ENCODE results near the gene CMKLR1.

Gene CMKLR1

DNA sequence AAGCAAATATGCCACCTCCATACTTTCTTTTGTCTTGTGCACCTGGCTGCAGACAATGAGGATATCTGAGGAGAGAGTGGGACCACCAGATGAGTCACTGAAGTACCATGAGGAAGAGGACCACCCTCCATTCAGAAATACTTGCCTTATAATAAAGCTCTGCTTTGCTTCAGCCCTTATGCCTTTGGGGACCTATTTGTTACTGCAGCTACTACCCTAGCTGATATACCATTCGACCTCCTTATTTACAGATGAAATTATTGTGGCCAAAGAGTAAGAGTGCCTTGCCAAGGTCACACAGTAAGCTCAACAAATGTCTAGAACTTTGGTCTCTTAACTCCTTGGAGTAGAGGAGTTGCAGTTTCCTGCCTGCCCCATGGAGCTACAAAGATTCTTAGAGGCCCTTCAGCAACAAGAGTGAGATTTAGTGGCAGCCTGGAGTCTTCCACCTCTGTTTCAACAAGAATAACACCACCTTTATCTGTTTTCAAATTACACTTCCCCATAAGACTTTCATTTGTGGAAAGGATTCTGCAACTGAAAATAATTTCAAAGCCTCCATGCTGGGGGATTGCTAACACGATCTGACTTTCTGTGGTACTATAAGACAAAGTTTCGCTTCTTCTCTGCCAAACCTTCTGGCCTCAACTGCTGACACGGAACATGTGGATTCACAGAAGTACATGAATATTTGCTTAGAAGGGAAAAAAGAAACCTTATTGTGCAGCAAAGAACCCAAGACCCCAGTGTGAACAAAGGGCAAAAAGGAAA, 3.6 kb downstream of the CMKLR1 start:
- no peak for DNase-seq (ENCODE audit: low read depth in 2 of 2)

DNA sequence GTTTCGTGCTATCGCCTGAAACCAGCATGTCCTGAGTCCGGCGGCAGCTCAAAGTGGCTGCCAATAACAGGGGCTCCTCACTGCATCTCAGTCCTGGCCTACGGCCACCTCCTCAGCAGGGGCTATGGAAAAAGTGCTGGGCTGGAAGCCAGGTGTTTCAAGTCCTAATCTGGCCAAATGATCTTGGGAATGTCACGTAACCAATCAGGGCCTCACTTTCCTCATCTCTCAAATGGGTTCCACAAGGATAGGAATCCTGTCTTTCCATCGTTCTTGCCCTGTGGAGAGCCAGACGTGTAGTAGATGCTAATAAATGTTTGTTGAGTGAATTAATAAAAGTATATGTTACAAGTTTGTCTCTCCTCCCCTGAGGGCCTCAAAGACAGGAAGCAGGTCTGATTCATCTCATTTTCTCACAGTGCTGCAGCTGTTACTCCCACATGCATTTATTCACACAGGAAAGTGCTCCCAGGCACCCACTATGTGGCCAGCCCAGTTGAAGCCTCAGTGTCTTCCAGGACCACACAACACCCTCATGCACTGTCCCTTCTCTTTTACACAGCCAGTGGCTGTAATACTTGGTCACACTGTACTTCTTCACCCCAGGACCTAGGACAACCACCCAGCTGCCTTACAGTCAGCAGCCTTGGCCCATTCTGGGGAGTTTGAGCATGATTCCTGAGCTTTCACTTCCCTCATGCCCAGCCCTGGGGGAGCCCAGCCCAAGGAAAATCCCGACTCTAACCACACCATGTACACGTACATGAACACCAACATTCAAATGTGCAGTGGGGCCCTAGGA, 5.0 kb downstream of the CMKLR1 start:
- no peak for DNase-seq (ENCODE audit: low read depth in 2 of 2)

DNA sequence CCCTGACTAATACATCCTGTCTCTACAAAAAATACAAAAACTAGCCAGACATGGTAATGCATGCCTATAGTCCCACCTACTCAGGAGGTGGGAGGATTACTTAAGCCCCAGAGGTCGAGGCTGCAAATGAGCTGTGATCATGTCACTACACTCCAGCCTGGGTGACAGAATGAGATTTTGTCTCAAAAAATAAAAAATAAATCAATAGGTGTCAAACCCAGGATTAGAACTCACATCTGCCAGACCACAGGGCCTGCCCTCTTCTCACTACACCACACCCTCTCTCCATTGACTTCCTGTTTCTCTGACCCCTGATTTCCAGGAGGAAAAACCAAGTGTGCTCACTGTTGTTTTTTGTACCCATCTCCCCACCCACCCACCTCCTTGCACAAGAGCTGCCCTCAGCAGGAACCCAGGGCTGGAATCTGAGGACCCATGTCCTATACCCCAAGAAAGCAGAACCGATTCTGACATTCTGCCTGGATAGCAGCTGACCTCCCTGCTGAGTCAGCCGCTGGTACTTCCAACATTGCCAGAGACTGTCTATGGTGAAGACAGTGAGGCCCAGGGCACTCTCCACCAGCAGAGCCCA, 6.2 kb downstream of the CMKLR1 start:
- no peak for DNase-seq (ENCODE audit: low read depth in 2 of 2)

DNA sequence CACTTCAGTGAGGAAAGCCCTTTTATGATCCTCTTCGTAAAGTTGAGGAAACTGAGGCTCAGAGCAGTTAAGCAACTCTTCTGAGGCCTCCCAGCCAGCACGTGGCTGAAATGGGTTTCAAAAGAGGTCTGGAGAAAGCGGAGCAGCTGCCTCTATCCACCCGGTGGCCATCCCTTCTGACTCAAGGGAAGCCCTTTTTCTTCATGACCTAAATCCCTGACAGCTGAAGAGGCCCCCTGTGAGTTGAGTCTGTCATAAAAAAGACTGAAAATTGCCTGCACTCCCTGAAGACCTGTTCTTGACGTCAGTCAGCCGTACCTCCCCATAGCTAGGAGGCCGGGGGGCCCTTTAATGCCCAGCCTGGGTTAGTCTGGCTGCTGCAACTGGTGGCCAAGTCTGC, 10.7 kb downstream of the CMKLR1 start:
- no peak for DNase-seq (ENCODE audit: low read depth in 2 of 2)

DNA sequence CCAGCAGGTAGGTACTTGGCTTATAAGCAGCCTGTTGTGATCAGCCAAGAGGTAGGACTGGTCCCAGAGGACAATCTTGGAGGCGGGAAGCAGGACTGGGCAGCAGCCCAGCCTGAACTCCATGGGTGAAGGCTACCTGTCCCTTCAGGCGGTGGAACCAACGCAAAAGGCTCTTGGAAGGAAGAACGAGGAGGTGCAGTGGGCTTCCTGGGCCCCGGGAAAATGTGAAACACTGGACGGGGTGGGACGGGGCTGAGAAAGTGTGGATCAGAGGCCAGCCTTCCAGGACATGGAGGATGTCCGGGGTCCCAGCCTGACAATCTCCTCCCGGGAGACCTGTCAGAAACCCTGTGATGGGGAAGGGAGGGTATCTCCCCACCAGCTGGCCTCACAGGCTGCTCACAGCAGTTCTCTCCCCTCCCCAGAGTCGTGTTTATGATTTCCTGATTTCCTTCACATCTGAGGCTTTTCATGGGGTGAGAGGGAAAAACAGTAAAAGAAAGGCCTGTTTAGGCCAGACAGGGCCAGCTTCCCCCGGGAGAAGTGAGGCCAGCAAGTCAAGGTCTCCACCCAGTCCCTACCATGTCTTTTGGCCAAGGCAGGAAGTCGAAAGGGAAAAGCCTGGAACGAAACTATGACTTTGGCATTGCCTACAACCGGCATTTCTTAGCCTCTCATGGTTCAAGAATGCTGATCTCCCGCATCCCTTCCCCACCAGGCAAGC, 11.3 kb downstream of the CMKLR1 start:
- no peak for DNase-seq (ENCODE audit: low read depth in 2 of 2)

DNA sequence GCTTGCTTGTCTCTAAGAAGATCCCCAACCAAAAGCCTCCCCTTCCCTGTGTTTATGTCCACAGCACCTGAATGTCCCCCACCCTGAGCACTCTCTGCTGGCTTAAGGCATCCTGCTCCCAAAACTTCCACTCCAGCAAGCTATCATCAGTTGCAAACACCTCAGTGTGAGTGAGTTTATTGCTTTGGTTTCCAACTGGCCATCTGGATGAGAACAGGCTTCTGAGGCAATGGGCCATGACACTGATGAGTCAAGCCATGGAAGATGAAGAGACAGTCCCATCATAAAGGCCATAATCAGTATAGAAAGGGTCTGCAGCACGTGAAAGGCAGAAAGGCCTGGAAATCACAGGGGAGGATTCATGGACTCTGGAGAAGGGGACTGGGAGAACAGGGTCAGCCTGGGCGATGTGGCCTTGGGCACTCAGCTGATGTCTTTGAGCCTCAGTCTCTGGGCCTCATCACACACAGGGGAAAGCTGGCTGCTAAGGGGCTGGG, 12.8 kb downstream of the CMKLR1 start:
- DNase-seq (ENCODE audit: low read depth in 2 of 2), result no peak

DNA sequence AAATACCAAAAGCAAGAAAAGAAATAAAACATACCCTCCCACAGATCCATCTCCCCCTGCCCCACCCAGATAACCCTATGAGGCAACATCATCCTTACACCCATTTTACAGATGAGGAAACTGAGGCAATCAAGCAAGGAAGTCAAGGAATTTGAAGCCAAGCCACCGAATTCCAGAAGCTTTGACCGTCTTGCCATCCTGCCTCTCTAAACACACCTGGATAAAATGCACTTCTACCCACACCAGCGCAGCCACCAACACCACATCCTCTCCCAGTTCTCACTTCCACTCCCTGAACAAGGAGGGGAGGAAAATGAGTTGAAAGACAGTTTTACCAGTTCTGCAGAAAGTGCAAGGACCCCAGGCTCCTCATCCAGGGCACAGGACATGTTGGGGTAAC, 13.6 kb downstream of the CMKLR1 start:
- DNase-seq (ENCODE audit: low read depth in 2 of 2), result no peak

DNA sequence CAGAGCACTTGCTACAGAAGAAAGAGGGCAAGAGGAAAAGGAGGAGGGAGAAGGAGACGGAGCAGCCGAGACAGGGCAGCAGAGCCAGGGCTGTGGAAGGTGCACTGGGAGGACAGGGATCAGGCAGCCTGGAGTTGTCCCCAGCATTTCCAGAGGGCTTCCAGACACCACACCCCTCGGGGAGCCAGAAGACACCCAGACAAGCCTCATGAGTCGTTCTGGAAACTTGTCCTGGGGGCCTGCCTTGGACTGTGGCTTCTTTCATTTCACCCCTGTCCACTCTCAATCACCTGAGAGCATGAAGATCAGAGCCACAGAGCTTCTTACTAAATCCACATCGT, 14.1 kb downstream of the CMKLR1 start:
- DNase-seq (ENCODE audit: low read depth in 2 of 2), result no peak

DNA sequence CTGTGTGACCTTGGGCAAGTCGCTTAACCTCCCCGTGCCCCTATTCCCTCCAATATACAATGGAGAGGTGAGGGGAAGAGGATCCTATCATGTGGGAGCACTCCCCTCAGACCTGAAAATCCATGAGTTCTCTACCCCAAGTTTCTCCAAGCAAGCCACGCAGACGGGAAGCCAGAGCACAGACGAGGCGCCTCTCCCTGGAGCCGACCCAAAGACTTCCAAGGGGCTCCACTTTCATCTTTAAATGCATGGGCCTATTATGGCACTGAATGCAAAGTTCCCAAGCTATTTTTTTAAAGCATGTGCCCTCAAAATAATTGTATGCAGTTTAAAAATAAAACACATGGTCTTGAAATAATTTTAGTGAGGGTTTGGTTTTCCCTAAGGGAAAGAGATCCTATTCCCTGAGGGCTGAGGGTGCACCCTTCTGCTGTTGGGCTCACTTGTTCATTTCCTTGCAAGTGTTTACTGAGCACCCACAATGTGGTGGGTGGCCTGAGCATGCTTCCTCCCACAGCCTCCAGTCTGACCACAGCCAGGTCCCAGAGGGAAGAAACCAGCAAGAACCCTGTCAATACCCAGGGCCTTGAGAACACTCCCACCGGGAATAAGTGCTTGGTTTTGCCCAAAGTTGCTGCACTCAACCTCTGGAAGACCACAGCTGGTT, 14.6 kb downstream of the CMKLR1 start:
- DNase-seq (ENCODE audit: low read depth in 2 of 2), result no peak

DNA sequence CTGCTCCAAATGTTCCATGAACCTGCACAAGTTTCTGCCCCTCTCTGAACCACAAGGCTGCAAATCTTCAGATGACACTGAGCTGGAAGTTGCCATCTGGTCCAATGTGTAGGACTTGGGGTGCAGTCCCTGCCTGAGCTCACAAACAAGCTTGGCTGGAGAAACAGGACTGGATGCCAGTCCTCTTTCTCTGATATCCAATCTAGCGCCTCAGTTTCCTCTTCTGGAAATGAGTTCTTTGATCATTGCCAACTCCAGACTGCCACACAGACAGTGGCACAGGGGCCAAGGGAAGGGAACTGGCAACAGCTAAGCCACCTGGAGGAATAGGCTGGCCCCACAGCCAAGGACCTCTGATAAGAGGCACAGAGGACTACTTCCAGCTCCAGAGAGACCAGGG, 15.5 kb downstream of the CMKLR1 start:
- no peak for DNase-seq (ENCODE audit: low read depth in 2 of 2)

DNA sequence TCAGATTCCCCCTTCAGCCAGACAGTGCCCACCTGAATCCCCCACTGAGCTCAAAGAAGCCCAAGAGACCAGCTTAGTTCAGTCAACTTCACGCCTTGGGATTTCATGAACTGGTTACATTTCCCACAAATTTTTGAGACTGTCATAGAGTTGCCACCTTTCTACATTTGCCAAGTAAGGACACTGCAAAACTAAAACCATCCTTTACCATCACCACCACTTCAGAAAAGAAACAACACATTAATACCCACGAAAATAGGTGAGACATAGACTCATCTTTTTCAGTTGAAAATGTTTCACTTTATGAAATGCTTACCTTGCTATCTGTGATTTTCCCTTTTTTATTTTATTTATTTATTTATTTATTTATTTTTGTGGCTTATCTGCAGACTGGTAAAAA, 16.1 kb downstream of the CMKLR1 start:
- DNase-seq (ENCODE audit: low read depth in 2 of 2), result no peak

DNA sequence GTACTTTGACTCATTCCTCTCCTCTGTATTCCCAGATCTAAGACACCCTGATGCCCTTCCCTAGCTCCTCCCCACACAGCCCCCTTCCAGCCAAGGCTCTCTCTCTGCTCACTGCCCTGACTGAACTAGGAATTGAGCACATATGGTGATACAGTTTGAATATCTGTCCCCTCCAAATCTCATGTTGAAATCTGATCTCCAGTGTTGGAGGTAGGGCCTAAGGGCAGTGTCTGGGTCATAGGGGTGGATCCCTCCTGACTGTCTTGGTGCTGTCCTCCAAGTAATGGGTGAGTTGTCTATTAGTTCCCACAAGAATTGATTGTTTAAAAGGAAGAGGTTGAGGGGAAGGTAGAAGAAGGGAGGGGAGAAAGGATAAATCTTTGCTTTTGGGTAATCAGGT, 17.4 kb downstream of the CMKLR1 start:
- DNase-seq (ENCODE audit: low read depth in 2 of 2), result no peak

DNA sequence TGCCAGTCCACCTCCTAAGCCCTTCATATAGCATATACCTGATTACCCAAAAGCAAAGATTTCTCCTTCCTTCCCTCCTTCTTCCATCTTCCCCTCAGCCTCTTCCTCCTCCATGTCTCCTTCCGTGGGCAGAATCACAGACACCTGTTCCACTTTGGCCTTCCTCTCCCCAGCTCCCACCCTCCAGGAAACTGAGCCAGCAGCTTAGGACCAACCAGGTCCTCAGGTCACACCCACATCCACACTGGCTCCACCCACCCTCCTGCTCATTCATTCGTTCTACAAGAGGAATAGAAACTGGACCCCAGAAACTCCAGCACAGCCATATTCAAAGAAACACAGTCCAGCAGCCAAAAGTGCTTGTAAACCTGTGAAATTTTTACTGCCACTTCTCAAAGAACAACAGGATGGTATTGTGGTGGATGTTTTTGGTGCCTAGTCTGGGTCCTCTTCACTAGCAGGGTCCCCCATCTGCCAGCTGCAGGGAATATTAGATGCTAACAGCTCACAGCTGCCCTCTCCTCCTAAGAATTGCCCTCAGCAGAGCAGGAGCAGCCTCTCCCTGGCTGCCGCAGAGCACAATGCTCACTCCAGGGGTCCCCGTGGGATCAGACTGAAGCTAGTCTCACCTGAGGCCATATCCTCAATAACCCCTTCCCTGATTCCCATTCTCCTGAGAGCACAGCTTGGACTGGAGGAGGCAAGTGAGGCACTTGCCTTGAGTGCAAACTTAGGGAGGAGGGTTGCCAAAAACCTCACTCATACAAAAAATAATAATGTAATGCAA, 18.4 kb downstream of the CMKLR1 start:
- DNase-seq (ENCODE audit: low read depth in 2 of 2), result no peak

DNA sequence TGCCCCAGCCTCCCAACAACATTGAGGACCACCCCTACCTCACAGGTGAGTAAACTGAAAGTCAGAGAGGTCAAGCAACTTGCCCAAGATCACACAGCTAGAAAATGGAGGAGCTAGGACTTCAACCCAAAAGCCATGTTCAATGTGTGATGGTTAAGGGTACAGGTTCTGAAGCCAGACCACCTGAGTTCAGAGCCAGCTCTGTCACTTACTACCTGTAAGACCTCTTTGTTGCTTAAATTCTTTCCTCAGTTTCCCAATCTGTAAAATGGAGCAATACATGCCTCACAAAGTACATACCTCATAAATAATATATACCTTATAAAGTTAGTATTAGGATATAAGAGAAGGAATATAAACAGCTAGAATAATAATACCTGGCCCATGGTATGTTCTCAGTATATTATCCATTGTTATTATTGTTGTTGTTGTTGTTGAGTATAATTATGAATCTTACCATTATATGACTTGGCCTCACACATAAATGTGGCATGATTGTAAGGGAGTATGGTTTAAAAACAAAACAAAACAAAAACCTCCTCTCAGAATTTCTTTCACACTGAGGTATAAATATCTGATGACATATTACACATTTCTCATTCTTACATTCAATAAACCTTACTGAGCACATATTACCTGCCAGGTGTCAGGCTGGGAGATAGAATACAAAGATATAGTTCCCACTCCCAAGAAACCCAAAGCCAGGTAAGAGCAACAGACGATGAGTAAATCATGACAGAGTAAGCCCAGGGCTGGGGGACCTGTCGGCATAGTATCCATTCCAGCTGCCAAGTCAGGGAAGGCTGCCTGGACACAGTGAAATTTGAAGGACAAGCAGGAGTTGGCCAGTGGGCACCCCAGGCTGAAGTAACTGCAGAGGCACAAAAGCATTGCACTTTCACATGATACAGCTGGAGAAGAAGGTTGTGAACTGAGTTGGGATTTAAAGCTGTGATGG, 19.6 kb downstream of the CMKLR1 start:
- DNase-seq (ENCODE audit: low read depth in 2 of 2), result no peak

DNA sequence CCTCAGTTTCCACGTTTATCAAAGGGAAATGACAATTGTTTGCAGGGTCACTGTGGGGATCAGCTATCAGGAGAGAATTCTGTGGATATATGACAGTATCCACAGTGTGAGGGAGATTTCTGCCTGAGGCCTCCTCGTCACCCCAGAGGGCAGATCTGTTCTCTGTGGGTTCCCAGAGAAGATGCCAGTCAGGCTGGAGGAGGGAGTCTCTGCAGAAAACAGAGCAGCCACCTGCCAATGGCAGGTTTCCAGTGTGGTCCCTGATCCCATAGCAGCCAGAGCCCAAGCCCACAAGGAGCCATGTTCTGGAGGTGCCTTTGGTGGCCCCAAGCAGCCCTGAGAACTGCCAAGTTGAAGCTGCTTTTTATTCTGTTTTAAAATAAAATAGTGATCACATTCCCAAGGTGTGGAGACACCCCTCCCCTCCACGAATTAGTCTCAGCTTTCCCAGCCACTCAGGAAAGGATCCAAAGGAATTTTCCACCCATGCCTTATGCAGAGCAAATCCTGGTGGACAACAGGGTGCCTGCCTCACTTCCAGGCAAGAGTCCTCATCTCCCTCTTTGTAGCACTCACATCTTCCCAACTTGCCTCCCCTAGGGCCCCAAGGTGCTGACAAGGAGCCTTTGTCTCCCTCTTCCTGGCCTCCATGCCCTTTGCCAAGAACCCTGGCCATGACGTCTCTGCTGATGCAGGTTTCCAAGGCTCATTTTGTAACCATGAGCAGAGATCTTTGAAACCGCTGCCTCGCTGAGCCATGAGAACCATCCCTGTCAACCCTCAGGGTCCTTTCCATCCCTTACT, 20.4 kb downstream of the CMKLR1 start:
- DNase-seq (ENCODE audit: low read depth in 2 of 2), result no peak

DNA sequence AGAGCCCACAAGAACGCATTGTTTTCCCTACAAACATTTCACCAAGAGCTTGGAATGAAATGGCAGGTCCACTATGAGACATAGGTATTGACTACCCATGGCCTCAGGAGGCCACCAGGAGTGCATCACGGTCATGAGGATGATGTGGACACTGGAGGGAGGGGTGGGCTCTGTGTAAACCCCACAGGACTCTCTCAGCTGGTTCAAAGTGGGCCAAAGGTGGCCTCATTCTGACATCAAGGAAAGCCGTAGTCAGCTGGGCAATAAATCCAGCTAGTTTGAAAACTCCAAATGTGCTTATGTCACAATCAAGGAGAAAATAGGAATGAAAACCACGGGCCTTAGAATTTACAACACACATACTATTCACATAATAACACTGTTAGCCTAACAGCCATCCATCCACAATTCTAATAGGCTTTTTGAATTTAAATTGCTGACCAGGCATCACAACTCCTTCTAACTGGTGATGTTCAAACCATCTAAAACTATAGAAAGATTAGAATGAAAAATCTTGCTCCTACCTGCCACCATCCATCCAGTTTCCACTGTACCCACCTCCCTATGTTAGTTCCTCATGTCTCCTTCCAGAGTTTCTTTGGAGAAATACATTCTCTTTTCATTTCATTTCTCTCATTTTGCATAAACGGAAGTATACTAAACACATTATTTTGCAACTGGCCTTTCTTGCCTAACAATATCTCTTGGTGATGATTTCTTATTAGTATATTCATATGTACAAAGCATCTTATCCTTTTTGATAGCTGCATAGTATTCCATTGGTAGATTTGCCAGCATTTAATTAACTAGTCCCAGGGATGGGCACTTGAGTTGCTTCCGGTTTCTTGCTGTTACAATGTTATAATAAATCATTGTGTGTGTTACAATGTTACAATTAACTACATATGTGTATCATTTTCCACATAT, 21.5 kb downstream of the CMKLR1 start:
- no peak for DNase-seq (ENCODE audit: low read depth in 2 of 2)

DNA sequence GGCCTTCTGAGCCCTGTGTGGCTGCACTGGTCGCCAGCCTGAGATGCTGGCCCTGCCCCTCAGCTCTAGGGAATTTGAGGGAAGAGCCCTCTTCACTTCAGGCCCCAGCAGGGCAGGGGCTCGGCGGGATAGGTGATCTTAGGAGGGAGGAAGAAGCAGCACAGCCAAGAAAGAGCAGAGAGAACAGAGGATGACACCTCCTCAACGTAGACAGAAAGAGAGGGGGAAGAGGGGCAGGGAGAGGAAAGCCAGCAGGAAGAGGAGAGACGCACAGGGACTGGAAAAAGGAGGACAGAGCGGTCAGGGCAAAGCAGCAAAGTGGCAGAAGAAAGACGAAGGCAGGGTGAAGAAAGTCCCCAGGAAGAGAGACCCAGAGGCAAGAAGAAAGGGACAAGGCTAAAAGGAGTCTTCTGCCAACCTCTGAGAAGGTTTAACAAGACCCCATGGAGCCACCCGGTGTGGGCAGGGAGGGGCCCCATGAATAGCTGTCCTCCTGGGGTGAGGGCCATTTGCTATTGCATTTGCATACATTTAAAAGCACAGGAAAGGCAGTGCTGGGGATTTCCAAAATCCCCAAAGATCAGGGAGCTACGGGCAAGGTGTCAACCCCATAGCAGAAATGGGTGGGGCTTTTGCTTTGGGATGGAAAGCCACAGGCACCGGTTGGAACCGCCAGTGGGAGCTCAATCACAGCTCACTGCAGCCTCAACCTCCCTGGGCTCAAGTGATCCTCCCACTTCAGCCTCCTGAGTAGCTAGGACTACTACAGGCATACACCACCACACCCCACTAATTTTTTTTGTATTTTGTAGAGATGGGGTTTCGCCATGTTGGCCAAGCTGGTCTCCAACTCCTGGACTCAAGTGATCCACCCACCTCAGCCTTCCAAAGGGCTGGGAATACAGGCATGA, 22.7 kb downstream of the CMKLR1 start:
- DNase-seq (ENCODE audit: low read depth in 2 of 2), result no peak

Data from stimulated activated CD8-positive, alpha-beta memory T cell treated with anti-CD3 and anti-CD28 coated beads, Interleukin-7, amount 100 ng/mL, for 1 hour (primary cell).